Neural progenitor cell (in vitro differentiated cells): Measurements from ENCODE around the gene MGST2.

ENCODE experiments used
- EZH2phosphoT487 ChIP-seq: fragments of 200-600 bp; sonication (generic); IDR thresholded peaks from 2 replicates; pipeline ENCODE4 v1.6.1; 2017; ENCODE audit warnings: antibody characterized with exemption
- TF ChIP-seq, protein P1 (sequence below): fragments of 200-600 bp; sonication (generic); IDR thresholded peaks from 2 replicates; pipeline ENCODE4 v1.5.1; 2017; ENCODE audit warnings: antibody characterized with exemption, mild to moderate bottlenecking

DNA sequence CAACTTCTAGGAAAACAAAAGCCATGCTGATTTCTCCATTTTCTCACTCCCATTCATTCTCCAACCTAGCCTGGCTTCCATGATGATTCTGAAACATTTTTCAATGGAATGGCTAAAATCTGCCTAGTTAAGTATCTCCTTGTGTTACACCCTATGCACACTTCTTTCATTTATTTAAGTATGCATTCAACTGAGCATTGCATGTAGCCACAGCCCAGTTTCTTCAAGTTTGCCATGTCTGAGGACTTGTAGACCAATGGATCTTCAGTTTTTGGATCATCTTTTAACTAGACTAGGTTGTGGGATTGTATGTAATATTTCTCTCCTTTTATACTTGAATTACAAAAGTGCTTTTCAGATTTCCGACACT is 35.5 kb upstream of the MGST2 start:
- TF ChIP-seq, protein P1, sequence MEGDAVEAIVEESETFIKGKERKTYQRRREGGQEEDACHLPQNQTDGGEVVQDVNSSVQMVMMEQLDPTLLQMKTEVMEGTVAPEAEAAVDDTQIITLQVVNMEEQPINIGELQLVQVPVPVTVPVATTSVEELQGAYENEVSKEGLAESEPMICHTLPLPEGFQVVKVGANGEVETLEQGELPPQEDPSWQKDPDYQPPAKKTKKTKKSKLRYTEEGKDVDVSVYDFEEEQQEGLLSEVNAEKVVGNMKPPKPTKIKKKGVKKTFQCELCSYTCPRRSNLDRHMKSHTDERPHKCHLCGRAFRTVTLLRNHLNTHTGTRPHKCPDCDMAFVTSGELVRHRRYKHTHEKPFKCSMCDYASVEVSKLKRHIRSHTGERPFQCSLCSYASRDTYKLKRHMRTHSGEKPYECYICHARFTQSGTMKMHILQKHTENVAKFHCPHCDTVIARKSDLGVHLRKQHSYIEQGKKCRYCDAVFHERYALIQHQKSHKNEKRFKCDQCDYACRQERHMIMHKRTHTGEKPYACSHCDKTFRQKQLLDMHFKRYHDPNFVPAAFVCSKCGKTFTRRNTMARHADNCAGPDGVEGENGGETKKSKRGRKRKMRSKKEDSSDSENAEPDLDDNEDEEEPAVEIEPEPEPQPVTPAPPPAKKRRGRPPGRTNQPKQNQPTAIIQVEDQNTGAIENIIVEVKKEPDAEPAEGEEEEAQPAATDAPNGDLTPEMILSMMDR, result no peak
- no peak for TF ChIP-seq EZH2phosphoT487
